ENCODE data around the gene TEN1.

TEN1 gene

DNA sequence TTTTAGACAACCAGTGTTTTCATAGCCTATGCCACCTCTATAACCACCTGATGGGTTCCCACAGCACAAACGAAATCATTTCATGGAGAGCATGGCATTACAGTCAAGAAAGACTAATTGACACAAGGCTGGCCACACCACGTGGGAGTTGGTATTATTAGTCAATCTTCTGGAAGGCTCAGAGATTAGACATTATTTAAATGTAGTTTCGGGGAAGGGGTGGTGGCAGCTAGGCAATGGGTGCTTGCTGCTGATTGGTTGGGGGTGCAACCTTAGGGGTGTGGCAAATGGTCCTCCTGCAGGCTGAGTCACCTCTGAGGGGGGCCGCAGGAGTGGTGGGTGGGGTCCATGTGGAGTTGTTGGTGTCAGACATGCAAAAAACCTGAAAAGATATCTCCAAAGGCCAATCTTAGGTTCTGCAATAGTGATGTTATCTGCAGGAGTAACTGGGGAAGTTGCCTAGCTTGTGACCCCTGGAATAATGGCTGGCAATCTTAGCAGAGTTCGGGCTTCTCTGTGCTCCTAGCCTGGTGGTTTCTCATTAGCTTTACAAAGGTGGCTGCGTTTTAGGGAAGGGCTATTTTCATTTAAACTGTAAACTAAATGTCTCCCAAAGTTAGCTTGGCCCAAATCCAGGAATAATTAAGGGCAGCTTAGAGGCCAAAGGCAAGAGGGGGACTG is 4.6 kb downstream of the TEN1 start:
- no peaks in the 10 kb centered on the region for H3K36me3 ChIP-seq (ENCODE audit: insufficient read depth, low read length)
- TF ChIP-seq EZH2 (IDR thresholded peaks at IDR 0.05) (no peak), POLR2AphosphoS5 (IDR thresholded peaks at IDR 0.05; ENCODE audit: borderline replicate concordance, low read depth, low read length) (no peak), FOXP2 (optimal IDR thresholded peaks at IDR 0.05; ENCODE audit: control extremely low read depth, extremely low read length, insufficient read depth) (no peak)
- no peak for DNase-seq (ENCODE audit: low read depth, low spot score)
- no peaks in the 10 kb centered on the region for H3K9me3 ChIP-seq (ENCODE audit: low read depth, low read length)
- H3K4me3 ChIP-seq = no peak overlapping the region
- peak overlapping the region; percentile 12; the same call in 1 of the 2 replicates for H3K27ac ChIP-seq
- no peak overlapping the region for H3K9ac ChIP-seq (ENCODE audit: insufficient read length)

DNA sequence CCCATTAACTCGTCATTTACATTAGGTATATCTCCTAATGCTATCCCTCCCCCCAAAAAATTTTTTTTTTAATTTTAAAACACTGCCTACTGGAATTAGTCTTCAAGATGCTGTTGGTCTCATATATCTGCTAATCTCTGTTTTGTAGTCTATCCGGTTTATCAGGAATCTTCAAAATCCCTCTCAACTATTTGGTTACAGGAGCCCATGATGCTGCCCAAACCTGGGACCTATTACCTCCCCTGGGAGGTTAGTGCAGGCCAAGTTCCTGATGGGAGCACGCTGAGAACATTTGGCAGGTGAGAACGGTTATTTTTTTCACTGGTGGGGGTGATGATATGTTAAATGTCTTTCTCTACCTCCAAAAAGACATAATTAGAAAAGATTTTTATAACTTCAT is 6.9 kb downstream of the TEN1 start:
- H3K27ac ChIP-seq = no peak overlapping the region
- no peak overlapping the region for H3K9ac ChIP-seq (ENCODE audit: insufficient read length)
- DNase-seq (ENCODE audit: low read depth, low spot score) = no peak
- no peak overlapping the region for H3K4me3 ChIP-seq
- H3K36me3 ChIP-seq (ENCODE audit: insufficient read depth, low read length) = no peaks in the 10 kb centered on the region
- no peaks in the 10 kb centered on the region for H3K9me3 ChIP-seq (ENCODE audit: low read depth, low read length)
- TF ChIP-seq EZH2 (IDR thresholded peaks at IDR 0.05) = no peak
- no peak for TF ChIP-seq FOXP2 (optimal IDR thresholded peaks at IDR 0.05; ENCODE audit: control extremely low read depth, extremely low read length, insufficient read depth)
- no peak for TF ChIP-seq POLR2AphosphoS5 (IDR thresholded peaks at IDR 0.05; ENCODE audit: borderline replicate concordance, low read depth, low read length)

GRCh38 chr17:75987041-75987440 is 8.0 kb downstream of the TEN1 start:
- Histone ChIP-seq H3K9me3 (ENCODE audit: low read depth, low read length) (no peaks in the 10 kb centered on the region), H3K36me3 (ENCODE audit: insufficient read depth, low read length) (no peaks in the 10 kb centered on the region; the same call in 1 of the 2 replicates), H3K9ac (ENCODE audit: insufficient read length) (no peak overlapping the region), H3K4me3 (no peak overlapping the region), H3K27ac (no peak overlapping the region)
- TF ChIP-seq FOXP2 (optimal IDR thresholded peaks at IDR 0.05; ENCODE audit: control extremely low read depth, extremely low read length, insufficient read depth) (no peak), EZH2 (IDR thresholded peaks at IDR 0.05) (no peak), POLR2AphosphoS5 (IDR thresholded peaks at IDR 0.05; ENCODE audit: borderline replicate concordance, low read depth, low read length) (no peak)
- no peak for DNase-seq (ENCODE audit: low read depth, low spot score)

GRCh38 chr17:75991396-75991795 is 12.4 kb downstream of the TEN1 start:
- H3K36me3 ChIP-seq (ENCODE audit: insufficient read depth, low read length) = no peaks in the 10 kb centered on the region; the same call in 1 of the 2 replicates
- TF ChIP-seq POLR2AphosphoS5 (IDR thresholded peaks at IDR 0.05; ENCODE audit: borderline replicate concordance, low read depth, low read length) (no peak), FOXP2 (optimal IDR thresholded peaks at IDR 0.05; ENCODE audit: control extremely low read depth, extremely low read length, insufficient read depth) (no peak), EZH2 (IDR thresholded peaks at IDR 0.05) (no peak)

GRCh38 chr17:75994802-75995370 is 15.8 kb downstream of the TEN1 start:
- Histone ChIP-seq H3K27ac (no peak overlapping the region), H3K9me3 (ENCODE audit: low read depth, low read length) (no peaks in the 10 kb centered on the region), H3K9ac (ENCODE audit: insufficient read length) (no peak overlapping the region), H3K4me3 (no peak overlapping the region), H3K36me3 (ENCODE audit: insufficient read depth, low read length) (no peaks in the 10 kb centered on the region; the same call in 1 of the 2 replicates)
- DNase-seq (ENCODE audit: low read depth, low spot score) = no peak
- no peak for TF ChIP-seq FOXP2 (optimal IDR thresholded peaks at IDR 0.05; ENCODE audit: control extremely low read depth, extremely low read length, insufficient read depth)
- no peak for TF ChIP-seq POLR2AphosphoS5 (IDR thresholded peaks at IDR 0.05; ENCODE audit: borderline replicate concordance, low read depth, low read length)
- no peak for TF ChIP-seq EZH2 (IDR thresholded peaks at IDR 0.05)

More at GRCh38 chr17:75991396-75991795, 12.4 kb downstream of the TEN1 start:
- Histone ChIP-seq H3K9me3 (ENCODE audit: low read depth, low read length) (no peaks in the 10 kb centered on the region), H3K4me3 (no peak overlapping the region), H3K9ac (ENCODE audit: insufficient read length) (no peak overlapping the region), H3K27ac (no peak overlapping the region)
- DNase-seq (ENCODE audit: low read depth, low spot score) = no peak

DNA sequence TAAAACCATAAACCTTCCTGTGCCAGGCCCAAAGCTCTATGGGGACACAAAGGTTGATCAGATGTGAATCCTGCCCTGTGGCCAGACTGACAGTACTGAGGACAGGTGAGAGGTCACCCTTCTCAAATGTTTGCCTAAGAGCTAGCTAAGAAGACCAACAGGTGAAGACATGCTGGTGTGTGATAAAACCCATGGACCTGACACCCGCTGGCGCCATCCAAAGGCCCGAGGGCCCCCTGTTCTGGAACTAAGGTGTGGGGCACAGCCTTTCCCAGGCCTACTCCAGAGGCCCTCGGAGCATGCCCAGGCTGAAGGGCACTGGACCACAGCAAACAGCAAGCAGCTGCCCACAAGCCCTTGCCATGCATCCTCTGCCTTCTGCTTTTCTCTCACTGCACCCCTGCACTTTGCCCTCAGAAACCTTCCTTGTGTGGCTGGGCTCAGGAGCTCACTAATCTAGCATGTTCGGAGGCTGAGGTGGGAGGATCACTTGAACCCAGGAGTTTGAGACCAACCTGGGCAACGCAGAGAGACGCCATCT is 16.4 kb downstream of the TEN1 start:
- H3K9me3 ChIP-seq (ENCODE audit: low read depth, low read length) = no peaks in the 10 kb centered on the region
- no peak overlapping the region for H3K9ac ChIP-seq (ENCODE audit: insufficient read length)
- H3K4me3 ChIP-seq = no peak overlapping the region
- TF ChIP-seq POLR2AphosphoS5 (IDR thresholded peaks at IDR 0.05; ENCODE audit: borderline replicate concordance, low read depth, low read length) (no peak), FOXP2 (optimal IDR thresholded peaks at IDR 0.05; ENCODE audit: control extremely low read depth, extremely low read length, insufficient read depth) (no peak), EZH2 (IDR thresholded peaks at IDR 0.05) (no peak)
- no peaks in the 10 kb centered on the region; the same call in 1 of the 2 replicates for H3K36me3 ChIP-seq (ENCODE audit: insufficient read depth, low read length)
- no peak for DNase-seq (ENCODE audit: low read depth, low spot score)
- H3K27ac ChIP-seq = no peak overlapping the region

DNA sequence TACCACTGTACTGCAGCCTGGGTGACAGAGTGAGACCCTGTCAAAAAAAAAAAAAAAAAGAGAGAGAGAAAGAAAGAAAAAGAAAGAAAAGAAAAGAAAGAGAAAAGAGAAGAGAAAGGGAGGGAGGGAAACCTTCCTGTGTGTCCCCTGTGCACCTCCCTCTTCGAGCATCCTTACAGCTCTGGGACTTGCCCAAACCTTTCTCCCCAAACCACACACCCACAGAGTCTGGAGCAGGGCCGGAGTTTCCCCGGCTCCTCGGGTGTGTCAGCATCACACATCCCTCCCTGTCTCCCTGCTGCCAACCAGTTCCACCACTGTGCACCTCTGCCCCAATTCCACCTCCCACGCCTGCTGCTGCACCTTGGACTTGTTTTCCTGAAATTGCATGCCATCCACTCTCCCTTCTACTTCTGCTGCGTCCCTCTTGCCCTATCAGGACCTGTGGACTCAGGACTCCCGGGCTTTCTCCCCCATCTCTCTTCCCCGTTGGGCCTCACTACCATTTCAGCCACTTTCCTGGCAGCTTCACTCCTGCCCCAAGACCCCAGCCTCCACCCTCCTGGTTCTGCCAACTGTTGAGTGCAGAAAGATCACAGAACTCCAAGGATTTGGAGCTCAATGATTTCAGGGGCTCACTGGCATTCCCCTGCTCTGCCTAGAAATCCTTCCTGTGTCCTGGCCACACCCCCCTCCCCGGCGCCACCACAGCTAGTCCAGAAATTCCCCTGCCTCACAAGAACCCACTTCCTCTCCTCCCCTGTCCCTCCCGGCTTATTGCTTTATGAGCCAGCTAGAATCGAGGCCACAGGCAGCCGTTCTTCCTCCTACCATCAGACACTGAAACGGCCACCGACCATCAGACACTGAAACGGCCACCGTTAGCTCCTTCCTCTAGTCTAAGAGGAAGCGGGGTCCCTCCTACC is 17.9 kb downstream of the TEN1 start:
- TF ChIP-seq POLR2AphosphoS5 (IDR thresholded peaks at IDR 0.05; ENCODE audit: borderline replicate concordance, low read depth, low read length) = no peak
- no peak for TF ChIP-seq EZH2 (IDR thresholded peaks at IDR 0.05)
- no peak for TF ChIP-seq FOXP2 (optimal IDR thresholded peaks at IDR 0.05; ENCODE audit: control extremely low read depth, extremely low read length, insufficient read depth)
- H3K27ac ChIP-seq = no peak overlapping the region
- no peak overlapping the region for H3K4me3 ChIP-seq
- H3K9me3 ChIP-seq (ENCODE audit: low read depth, low read length) = no peaks in the 10 kb centered on the region
- H3K9ac ChIP-seq (ENCODE audit: insufficient read length) = no peak overlapping the region
- H3K36me3 ChIP-seq (ENCODE audit: insufficient read depth, low read length) = no peaks in the 10 kb centered on the region
- no peak for DNase-seq (ENCODE audit: low read depth, low spot score)

All from SK-N-MC (cell line).